ENCODE measurements around the gene SLC43A1. TPM values are rescaled to one million over a fixed set of nuclear protein-coding genes. Genes with fewer than 3 reads are reported as not detected.

Gene SLC43A1
- total RNA-seq, 1 donor from 2014 or later = 19.0 TPM

DNA sequence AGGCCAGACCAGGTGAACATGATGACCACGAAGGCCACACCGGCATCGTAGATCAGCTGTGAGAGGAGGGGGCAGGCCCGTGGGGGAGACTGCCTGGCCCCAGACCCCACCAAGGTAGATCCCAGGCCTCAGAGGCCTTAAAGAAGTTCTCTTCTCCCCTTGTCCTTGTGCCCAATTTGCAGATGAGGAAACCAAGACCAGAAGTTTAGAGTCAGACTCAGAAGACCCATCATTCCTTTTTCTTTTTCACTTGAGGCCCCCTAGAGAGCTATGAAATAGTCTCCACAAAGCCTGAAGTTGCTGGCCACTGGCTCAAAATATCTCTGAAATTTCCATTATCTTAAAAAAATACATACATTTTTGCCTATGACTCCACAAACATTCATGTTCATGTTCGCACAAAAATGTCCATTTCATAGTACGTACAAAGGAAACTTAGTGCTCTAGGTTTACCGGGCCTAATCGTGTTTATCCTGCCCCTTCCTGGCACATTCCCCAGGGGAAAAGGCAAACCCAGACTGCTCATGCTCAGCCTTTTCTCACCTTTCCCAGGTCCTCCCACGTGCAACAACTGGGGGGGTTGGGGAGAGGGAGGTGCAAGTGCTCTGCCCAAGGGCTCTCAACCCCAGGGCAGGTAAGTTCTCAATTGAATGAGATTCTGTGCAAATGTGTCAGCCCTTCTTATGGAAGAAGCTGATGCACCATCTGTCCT, 19.2 kb downstream of the SLC43A1 start:
- Mint-ChIP-seq H3K27ac (peak overlapping the region; percentile 56), H3K4me3 (no peak overlapping the region), H3K9me3 (no peaks in the 10 kb centered on the region), H3K27me3 (no peaks in the 10 kb centered on the region), H3K4me1 (ENCODE audit: unreplicated experiment) (peaks cover 16% of the 10 kb centered on the region), H3K36me3 (no peaks in the 10 kb centered on the region)
- TF ChIP-seq, protein P1, sequence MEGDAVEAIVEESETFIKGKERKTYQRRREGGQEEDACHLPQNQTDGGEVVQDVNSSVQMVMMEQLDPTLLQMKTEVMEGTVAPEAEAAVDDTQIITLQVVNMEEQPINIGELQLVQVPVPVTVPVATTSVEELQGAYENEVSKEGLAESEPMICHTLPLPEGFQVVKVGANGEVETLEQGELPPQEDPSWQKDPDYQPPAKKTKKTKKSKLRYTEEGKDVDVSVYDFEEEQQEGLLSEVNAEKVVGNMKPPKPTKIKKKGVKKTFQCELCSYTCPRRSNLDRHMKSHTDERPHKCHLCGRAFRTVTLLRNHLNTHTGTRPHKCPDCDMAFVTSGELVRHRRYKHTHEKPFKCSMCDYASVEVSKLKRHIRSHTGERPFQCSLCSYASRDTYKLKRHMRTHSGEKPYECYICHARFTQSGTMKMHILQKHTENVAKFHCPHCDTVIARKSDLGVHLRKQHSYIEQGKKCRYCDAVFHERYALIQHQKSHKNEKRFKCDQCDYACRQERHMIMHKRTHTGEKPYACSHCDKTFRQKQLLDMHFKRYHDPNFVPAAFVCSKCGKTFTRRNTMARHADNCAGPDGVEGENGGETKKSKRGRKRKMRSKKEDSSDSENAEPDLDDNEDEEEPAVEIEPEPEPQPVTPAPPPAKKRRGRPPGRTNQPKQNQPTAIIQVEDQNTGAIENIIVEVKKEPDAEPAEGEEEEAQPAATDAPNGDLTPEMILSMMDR (conservative IDR thresholded peaks at IDR 0.05) = no peak
- DNase-seq (ENCODE audit: extremely low spot score, unreplicated experiment) = no peak

DNA sequence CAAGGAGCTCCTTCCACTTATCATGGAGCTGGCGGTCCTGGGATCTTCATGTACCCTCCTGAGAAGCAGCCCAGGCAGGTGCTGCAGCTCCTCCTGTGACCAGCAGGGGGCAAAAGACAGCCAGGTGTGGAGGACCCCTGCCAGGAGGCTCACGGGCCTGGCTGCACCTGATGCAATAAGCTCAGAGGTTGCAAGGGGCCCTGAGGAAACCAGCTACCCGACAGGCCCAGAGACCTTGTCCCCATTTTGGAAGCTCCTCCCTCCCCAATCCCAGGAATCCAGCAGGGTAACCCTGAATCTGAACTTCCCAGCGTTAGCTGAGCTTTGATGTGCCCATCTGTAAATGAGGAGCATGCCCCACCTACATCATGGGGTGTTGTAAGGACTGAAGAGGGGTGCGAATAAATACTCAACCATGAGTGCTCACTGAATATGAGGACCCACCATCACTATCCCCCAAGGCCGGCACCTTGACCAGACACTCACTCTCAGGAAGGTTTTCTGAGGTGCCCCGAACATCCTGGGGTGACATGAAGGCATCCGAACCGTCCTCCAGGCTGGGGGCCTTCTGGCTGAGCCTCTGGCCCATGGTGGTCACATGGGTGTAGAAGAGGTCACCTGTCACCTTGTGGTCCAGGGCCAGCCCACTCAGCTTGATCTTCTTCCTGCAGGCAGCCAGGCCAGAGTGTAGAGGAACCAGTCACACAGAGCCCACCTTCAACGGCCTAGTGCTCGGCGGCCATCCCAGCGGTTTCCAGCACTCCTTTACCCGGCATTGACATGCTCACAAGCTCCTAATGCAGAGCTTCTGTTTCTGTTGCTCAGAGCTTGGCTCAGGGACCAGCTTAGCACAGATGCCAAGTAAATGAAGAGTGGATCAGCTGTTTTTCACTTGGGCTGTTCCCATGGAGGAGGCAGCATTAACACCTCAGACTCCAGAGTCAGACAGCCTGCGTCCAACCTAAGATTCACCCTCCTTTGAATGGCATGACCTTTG, 21.7 kb downstream of the SLC43A1 start:
- TF ChIP-seq, protein P1 (conservative IDR thresholded peaks at IDR 0.05) = peak; percentile 87
- Mint-ChIP-seq H3K4me1 (ENCODE audit: unreplicated experiment) (peaks cover 6% of the 10 kb centered on the region), H3K27ac (peak overlapping the region; percentile 51), H3K27me3 (peaks cover under 1% of the 10 kb centered on the region), H3K36me3 (no peaks in the 10 kb centered on the region), H3K9me3 (no peaks in the 10 kb centered on the region), H3K4me3 (no peak overlapping the region)
- DNase-seq (ENCODE audit: extremely low spot score, unreplicated experiment) = no peak

DNA sequence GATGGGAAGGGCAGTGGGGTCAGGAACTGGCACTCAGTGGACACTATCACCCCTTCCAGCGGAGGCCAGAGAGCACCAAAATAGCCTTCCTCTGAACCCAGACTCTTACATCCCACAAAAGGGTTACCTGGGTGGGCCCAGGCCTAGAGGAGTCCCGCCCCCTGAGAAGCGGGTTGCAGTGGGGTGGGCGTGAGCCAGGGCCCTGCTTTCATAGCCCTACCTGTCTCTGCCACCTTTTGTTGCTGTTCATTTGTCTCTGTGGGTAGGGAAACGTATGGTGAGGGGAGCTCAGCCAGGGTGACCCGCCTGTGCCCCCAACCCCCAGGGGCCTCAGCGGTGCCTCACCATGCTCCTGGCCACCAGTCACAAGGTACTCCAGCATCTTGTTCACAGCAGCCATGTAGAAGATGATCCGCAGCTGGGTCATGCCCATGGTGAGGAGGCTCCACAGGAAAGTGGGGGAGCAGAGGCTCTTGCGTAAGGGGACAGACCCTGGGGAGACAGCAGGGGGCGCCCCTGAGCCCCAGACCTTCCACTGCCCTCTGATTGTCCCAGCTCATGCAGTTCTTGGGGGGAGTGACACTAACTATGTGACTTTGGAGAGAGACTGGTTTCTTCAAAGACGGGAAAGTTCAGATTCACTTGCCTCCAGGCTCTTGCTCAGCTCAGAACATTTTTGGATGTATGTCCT, 24.0 kb downstream of the SLC43A1 start:
- peaks cover 6% of the 10 kb centered on the region for H3K4me1 Mint-ChIP-seq (ENCODE audit: unreplicated experiment)
- no peak for DNase-seq (ENCODE audit: extremely low spot score, unreplicated experiment)
- no peaks in the 10 kb centered on the region for H3K36me3 Mint-ChIP-seq
- TF ChIP-seq, protein P1 (conservative IDR thresholded peaks at IDR 0.05) = peak; percentile 74
- peaks cover 2% of the 10 kb centered on the region for H3K27me3 Mint-ChIP-seq
- no peak overlapping the region for H3K4me3 Mint-ChIP-seq
- H3K27ac Mint-ChIP-seq = no peak overlapping the region
- H3K9me3 Mint-ChIP-seq = no peaks in the 10 kb centered on the region

DNA sequence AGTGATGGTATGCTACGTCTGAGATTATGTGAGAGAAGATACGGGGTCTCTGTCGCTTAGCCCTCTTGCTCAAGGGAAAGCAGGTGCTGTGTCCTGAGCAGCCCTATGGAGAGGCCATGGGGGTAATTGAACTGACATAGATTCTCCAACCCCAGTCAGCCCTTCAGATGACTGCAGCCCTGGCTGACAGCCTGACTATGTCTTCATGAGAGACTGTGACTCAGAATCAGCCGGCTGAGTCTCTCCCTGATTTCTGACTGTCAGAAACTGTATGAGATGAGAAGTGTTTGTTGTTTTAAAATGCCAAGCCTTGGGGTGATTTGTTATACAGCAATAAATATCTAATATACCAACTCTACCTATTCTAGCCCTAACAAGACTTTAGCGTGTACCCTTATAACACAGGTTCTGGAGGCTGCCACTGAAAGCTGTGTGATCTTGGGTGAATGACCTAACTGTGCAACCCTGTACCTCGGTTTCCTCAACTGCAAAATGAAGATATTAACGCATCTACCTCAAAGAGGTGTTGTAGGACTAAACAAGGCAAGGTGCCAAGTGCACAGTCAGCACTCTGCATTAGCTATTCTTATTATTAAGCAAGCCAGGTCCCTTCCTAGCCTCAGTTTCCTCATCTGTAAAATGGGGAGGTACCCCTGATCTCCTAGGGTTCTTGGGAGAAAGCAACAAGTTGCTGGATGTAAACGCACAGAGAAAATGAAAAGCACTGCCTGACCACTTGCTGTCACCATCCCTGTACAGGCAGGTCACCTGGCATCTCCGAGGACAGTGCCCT, 24.9 kb downstream of the SLC43A1 start:
- H3K9me3 Mint-ChIP-seq = no peaks in the 10 kb centered on the region
- H3K4me1 Mint-ChIP-seq (ENCODE audit: unreplicated experiment) = no peaks in the 10 kb centered on the region
- H3K36me3 Mint-ChIP-seq = no peaks in the 10 kb centered on the region
- TF ChIP-seq, protein P1 (conservative IDR thresholded peaks at IDR 0.05) = no peak
- peaks cover 4% of the 10 kb centered on the region for H3K27me3 Mint-ChIP-seq
- no peak for DNase-seq (ENCODE audit: extremely low spot score, unreplicated experiment)
- H3K4me3 Mint-ChIP-seq = no peak overlapping the region
- H3K27ac Mint-ChIP-seq = no peak overlapping the region

All from type B pancreatic cell (in vitro differentiated cells).